ENCODE measurements around the gene KDM4B. TPM values are rescaled to one million over a fixed set of nuclear protein-coding genes. Genes with fewer than 3 reads are reported as not detected.

The KDM4B gene
- total and polyA plus RNA-seq, 10 of the 15 experiments (the other 5 are each of a cell fraction or from before 2014, with no cell fraction given) = 0.47 to 49.6 (median 16.2) TPM

DNA sequence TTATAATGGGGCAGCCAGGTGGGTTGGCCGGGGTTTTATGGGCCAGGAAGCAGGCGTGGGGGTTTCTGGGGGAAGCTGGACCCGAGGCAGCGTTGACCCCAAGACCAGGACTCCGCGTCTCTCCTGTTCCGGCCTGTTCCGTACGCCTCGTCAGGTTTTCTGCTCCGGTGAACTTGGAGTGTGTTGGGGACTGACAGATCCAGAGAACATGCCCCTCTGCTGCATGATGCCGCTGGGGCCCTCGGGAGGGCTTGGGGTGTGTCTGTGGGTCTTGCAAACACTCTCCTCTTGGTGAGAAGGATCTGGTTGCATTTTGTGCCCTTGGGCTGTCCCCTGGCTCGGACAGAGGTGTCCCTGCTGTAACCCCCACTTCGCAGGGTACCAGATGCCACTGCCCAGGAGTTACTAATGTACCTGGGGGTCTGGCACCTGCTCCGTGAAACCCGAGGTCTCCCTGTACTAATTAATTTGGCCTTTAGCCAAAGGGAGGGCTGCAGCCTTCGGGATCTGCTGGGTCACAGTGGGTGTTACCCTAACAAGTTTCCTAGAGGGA lies 15.6 kb downstream of the KDM4B start (continued):
- TF ChIP-seq, protein P1, sequence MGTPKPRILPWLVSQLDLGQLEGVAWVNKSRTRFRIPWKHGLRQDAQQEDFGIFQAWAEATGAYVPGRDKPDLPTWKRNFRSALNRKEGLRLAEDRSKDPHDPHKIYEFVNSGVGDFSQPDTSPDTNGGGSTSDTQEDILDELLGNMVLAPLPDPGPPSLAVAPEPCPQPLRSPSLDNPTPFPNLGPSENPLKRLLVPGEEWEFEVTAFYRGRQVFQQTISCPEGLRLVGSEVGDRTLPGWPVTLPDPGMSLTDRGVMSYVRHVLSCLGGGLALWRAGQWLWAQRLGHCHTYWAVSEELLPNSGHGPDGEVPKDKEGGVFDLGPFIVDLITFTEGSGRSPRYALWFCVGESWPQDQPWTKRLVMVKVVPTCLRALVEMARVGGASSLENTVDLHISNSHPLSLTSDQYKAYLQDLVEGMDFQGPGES (IDR thresholded peaks at IDR 0.05) = no peak
- no peak for TF ChIP-seq SPI1 (IDR thresholded peaks at IDR 0.05; ENCODE audit: borderline replicate concordance, insufficient read depth, low read depth, low read length)
- TF ChIP-seq KAT2A (conservative IDR thresholded peaks at IDR 0.05; ENCODE audit: control insufficient read depth, low read depth, low read length) = no peak

DNA sequence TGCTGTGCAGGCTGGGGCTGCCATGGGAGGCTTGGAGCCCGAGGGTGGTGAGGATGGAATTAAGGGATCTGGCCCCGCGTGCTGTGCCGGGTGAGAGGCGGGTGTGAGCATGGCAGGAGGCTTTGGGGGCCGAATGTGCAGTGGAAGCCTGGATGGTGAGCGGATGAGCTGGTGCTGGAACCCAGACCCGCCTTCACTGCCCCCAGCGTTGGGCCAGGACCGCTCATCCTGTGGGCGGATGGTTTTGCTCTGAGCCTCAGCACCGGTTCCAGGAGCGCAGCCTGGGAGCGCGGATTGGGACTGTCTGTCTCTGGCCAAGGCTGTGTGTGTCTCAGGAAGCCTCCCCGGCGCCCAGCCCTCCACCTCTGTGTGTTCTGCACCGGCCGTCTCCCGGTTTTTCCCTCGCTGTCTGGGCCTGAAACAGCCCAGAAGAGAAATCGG lies 16.7 kb downstream of the KDM4B start:
- RAD21 ChIA-PET (ENCODE audit: unreplicated experiment) = no interaction called here

More for the DNA sequence above, 16.7 kb downstream of the KDM4B start:
- no peak for FAIRE-seq
- no TSS peak for BruUV-seq (replicated peaks)
- no peaks in the 10 kb centered on the region for H3K9me3 ChIP-seq (replicated peaks; ENCODE audit: control insufficient read depth, insufficient read depth, low read length)
- peaks cover 8% of the 10 kb centered on the region for H4K20me1 ChIP-seq (ENCODE audit: control insufficient read depth, insufficient read depth)
- in situ Hi-C loops (cut with MboI) (no loop called here), intact Hi-C loops (cut with micrococcal nuclease; ENCODE audit: unreplicated experiment) (no loop called here)
- H2AFZ ChIP-seq (ENCODE audit: control insufficient read depth, low read depth, low read length) = no peak overlapping the region
- CTCF ChIA-PET = no interaction called here
- H3K9ac ChIP-seq (ENCODE audit: control insufficient read depth, insufficient read depth, low read length) = no peak overlapping the region
- DNase-seq (ENCODE audit: low read depth, low spot score) = no peak
- POLR2A ChIA-PET = interaction anchor here (0.6 kb wide), 1 partner anchor 724 kb away, joined by 3 read pairs; no protein-coding TSS in a partner anchor
- SMC1A ChIA-PET (ENCODE audit: uncharacterized antibody, unreplicated experiment) = interaction anchor here (0.6 kb wide), 1 partner anchor 65 kb away, joined by 3 read pairs; no protein-coding TSS in a partner anchor
- peaks cover 0 to 8% of the 10 kb centered on the region in 2 experiments; a peak in 1 of 4 replicates for H3K36me3 ChIP-seq (ENCODE audit: control insufficient read depth in 2 of 2, insufficient read depth in 2 of 2, low read length in 1 of 2)
- no peak overlapping the region for H3K27ac ChIP-seq (ENCODE audit: control insufficient read depth, insufficient read depth)
- peaks cover 3% of the 10 kb centered on the region; the same call in 1 of the 2 replicates for H3K4me1 ChIP-seq (ENCODE audit: control insufficient read depth, insufficient read depth, low read length)
- H3K79me2 ChIP-seq (ENCODE audit: control insufficient read depth, insufficient read depth, low read length) = peaks cover 29% of the 10 kb centered on the region
- no peak for ATAC-seq
- H3K4me3 ChIP-seq = no peak overlapping the region
- no peak overlapping the region for H3K4me2 ChIP-seq (ENCODE audit: control insufficient read depth, insufficient read depth)
- H3K27me3 ChIP-seq (replicated peaks in 1 of 2; ENCODE audit: control insufficient read depth in 2 of 2, insufficient read depth in 2 of 2, low read length in 1 of 2) = no peaks in the 10 kb centered on the region
- 87% methylated on average over 22 of the region's 22 CpGs for whole genome bisulfite sequencing (ENCODE audit: insufficient coverage, insufficient replicate concordance, low lambda C conversion rate, missing lambda C conversion rate)
- TF ChIP-seq MEF2B (IDR thresholded peaks at IDR 0.05; ENCODE audit: partially characterized antibody, poor library complexity, severe bottlenecking) (no peak), TCF12 (IDR thresholded peaks at IDR 0.05; ENCODE audit: low read depth, low read length) (no peak), BRCA1 (IDR thresholded peaks at IDR 0.05; ENCODE audit: low read depth, low read length) (no peak), ZNF274 (IDR thresholded peaks at IDR 0.05; ENCODE audit: insufficient read depth, insufficient read length) (no peak)

Data from GM12878 (cell line).